ENCODE data around the gene RRAGA.

- TF ChIP-seq CTCF (IDR thresholded peaks at IDR 0.05; ENCODE audit: low read depth, low read length) = no peak
- no peak for TF ChIP-seq POLR2A (IDR thresholded peaks at IDR 0.05; ENCODE audit: extremely low read depth, insufficient read length)
- TF ChIP-seq MAX (IDR thresholded peaks at IDR 0.05; ENCODE audit: low read depth, low read length) = no peak
Observed at GRCh38 chr9:19033015-19033414, 16.2 kb upstream of the RRAGA start, which contains the start of gene SAXO1.

All from NB4 (cell line).